IPS-11a (cell line): ENCODE data around the gene MMP11.

Source experiments
- H3K4me3 ChIP-seq: one replicate; pipeline ENCODE4 v1.5.1; 2013; ENCODE audit warnings: low read depth, low read length, control low read depth

Gene MMP11

DNA sequence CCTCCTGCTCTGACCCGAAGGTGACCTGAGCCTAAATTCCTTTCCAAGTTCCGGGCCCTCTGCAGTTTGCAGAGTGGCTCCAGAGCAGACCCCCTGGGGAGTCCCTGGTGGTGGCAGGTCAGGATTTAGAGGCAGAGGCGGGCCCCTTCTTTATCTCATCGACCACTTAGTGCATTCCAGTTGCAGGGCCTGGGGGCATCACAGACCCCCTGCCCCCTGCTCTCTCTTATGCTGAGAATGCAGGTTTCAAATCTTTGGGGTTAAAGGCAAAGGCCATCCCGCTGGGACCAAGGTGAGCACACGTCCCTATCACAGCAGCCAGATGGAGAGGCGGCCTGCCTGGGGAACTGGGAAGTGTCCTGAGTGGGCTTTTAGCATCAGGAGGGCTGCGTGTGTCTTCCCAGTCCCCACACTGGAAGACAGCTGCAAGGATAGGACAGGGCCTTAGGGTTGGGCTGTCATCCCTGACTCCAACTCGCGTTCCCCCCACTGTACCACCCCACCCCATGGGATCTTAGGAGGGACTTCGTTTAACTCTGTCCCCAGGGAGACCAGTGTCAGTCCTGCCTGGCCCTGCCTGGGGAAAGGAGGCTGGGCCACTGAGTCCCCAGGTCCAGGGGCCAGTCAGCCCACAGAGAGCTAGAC, 54.8 kb downstream of the MMP11 start:
- no peak overlapping the region for H3K4me3 ChIP-seq

DNA sequence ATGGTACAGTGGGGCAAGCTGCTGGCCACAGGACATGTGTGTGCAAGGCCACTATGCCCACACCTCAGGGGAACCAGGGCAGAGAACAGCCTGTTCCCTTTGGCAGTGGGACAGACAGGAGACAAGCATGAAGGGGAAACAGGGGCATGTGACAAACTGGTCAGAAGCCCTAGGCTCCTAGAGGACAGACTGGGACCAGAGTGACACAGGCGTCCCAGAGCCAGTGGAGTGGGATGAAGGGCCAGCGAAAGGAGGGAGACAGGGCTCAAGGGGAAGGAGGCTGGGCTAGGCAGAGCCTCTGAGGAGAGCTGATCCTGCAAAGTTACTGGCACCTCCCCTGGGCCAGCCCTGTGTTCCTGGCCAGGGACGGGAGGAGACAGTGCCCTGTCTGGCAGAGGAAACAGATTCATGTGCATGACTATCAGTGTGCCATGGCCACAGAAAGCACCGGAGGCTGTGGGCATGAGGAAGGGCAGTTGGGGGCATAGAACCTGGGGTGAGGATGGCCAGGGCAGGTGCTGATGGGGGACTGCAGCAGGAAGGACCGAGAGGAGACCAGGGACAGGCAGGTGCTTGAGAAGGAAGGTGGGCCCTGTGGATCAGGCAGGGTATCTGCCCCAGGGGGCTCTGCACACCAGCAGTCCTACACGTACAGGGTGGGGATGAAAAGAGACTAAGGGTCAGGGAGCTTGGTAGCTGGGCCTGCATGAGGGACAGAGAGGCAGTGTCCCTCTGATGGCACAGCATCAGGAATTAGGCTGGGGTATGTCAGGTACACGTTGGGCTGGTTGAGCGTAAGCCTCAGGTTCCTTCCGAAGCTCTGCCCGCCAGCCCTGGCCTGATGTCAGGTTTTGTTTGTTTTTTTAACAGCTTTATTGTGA, 56.4 kb downstream of the MMP11 start:
- no peak overlapping the region for H3K4me3 ChIP-seq

DNA sequence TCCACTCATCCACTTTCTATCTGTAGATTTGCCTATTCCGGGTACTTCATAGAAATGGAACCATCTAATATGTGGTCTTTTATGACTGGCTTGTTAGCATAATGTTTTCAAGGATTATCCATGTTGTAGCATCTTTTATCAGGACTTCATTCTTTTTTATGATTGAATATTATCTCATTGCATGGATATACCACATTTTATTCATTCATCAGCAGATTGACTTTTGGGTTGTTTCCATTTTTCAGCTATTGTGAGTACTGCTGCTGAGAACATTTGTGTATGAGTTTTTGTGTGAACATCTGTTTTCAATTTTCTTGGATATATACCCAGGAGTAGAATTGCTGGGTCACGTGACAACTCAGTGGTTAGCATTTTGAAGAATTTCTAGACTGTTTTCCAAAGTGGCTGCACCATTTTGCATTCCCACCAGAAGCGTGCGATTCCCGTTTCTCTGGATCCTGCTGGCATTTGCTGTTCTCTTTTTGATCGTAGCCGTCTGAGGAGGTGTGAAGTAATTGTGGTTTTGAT, 57.3 kb downstream of the MMP11 start:
- H3K4me3 ChIP-seq: no peak overlapping the region

DNA sequence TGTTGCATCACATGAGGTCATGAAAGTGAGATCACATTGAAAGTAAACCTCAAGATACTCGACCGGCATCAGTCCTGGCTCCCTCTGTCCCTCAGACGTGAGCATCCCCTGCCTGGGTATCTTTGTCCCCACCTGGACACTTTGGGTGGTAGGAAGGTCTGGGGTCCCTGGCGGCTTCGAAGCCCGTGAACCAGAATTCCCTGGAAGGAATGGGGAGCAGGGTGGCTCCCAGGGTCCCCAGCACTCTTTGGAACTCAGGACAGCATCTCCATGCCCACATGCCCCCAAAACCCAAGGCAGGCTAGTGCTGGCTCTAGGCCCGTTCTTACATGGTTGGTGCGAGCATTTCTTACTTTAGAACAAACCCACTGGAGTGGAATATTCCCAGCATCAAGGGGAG, 58.6 kb downstream of the MMP11 start:
- H3K4me3 ChIP-seq: no peak overlapping the region

DNA sequence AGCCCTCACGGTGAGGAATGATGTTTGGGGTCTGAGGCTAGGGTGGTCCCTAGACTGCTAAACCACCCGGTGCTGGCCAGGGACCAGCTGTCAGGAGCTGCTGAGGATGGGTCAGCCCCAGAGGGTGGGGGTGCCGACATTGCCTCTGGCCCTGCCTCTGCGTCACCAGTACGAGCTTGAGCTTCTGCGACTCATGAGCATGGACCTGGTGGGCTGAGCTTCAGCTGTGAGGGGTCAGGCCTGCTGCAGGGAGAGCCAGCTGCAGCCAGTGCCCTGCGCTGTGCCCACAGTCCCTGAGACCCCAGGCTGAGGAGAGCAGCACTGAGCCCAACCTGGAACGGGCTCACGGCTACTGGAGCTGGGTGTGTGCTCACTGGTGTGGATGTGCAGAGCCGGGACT, 59.1 kb downstream of the MMP11 start:
- H3K4me3 ChIP-seq: no peak overlapping the region

DNA sequence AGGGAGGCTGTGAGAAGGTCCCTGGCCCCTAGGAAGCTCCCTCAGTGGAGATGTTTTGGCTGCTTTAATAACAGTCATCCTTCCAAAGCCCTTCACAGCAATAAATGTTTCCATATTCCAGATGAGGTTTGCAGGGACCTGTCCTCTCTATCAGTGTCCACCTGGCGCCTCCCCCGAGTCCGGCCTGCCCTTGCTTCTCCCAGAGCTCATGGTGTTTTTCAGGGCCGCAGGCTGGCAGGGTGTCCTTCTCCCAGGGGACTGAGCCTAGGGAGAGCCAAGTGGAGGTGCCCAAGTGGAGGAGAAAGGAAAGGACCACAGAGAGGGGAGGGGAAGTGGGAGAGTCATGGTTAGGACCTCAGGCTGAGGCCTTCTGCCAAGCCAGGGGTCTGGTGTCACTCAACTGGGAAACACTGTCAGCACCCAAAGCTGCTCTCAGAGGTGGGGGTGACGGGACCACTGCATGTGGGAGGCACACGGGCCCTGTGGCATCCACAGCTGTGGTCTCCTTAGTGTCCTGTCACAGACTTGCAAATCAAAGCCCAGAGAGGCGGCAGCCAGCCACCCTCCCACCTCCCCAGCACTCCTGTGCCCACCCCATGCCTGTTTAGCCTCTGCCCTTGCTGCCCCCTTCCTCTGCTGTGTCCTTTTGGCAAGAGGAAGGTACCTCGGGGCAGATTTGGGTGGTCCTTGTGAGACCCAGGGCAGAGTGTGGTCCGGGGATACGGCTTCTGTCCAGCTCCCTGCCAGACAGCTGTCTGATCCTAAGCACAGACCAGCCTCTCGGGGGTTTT, 59.8 kb downstream of the MMP11 start:
- H3K4me3 ChIP-seq: no peak overlapping the region

DNA sequence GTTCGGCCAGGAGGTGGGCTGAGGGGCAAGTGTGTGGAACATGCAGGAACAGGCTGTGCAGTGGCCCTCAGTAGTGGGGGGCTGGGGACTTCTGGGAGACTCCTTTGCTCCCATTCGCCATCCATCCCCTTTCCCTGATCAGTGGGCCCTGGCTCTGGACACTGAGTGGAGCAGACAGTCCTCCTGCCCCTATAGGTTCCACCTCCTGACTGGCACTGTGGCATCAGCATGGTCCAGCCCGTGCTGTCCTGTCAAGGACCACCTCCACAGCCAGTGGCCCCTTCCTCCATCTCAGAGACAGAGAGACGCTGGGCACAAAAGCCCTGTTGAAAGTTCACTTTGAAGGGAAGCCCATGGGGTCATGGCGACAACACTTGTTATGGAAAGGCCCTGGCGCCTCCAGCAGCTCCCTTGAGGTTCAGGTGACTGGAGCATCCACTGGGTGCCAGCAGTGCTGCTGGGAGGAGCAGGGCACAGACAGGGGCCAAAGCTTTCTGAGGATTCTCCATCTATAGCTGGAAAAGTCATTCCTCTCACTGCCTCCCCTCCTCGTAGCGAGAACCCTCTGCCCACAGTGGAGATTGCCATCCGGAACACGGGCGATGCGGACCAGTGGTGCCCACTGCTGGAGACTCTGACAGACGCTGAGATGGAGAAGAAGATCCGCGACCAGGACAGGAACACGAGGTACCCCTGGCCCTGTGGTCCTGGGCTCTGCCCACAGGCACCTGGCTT, 60.5 kb downstream of the MMP11 start:
- H3K4me3 ChIP-seq: no peak overlapping the region
